HUES48 (cell line): ENCODE measurements around the gene FAM90A1.
"Not testable (repeated sequence)": the region's sequence is repeated elsewhere in the genome, so short reads cannot be mapped to it uniquely, and the experiment has no call there.

ENCODE experiments used
- H3K27ac ChIP-seq: one replicate; pipeline ENCODE4 v1.7.0; 2013; ENCODE audit warnings: low read depth, low read length, inconsistent platforms
- H3K27me3 ChIP-seq: 2 replicates; pipeline ENCODE4 v1.6.1; 2013; ENCODE audit warnings: mild to moderate bottlenecking, low read length; ENCODE audit not compliant: control insufficient read depth, insufficient read depth
- H3K36me3 ChIP-seq: 2 replicates; pipeline ENCODE4 v1.6.1; 2013; ENCODE audit warnings: low read length; ENCODE audit not compliant: control insufficient read depth, insufficient read depth
- H3K4me1 ChIP-seq: 2 replicates; pipeline ENCODE4 v1.6.1; 2013; ENCODE audit warnings: mild to moderate bottlenecking, low read length; ENCODE audit not compliant: control insufficient read depth, insufficient read depth
- H3K4me3 ChIP-seq: 2 replicates; pipeline ENCODE4 v1.5.1; 2013; ENCODE audit warnings: mild to moderate bottlenecking, low read depth, low read length
- H3K9ac ChIP-seq: 2 replicates; pipeline ENCODE4 v1.6.1; 2013; ENCODE audit warnings: mild to moderate bottlenecking, low read depth, low read length, moderate library complexity
- H3K9me3 ChIP-seq: 2 replicates; pipeline ENCODE4 v1.6.1; 2013; ENCODE audit warnings: low read length; ENCODE audit not compliant: control insufficient read depth, insufficient read depth

FAM90A1 gene

DNA sequence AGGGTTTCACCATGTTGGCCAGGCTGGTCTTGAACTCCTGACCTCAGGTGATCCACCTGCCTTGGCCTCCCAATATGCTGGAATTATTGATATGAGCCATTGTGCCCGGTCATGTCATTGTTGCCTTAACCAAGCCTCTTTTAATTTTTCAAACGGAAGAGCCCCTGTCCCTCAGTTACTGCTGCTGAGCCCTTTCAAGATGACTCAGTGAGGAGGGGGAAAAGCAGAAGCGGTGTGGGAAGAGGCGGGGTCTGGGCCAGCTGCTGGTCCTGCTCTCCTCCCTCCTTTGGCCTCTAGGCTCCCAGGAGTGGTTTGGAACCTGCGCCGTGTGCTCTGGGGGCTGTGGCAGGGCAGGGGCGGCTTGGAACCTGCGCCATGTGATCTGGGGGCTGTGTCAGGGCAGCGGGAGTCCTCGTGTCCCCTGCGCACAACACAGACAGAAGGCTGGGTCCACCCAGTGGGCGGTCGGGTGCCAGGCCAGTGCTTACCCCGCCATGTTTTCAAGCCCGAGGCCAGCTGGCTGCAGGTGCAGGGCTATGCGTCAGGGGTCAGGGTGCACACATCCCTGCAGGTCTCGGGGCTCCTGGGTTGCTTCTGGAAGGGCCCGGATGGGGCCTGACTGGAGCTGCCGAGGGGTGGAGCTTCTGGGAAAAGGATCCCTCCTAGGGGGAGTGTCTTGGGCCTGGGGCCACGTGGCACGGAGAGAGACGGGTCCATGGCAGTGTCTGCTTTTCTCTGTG is at the start of gene FAM90A1:
TSS of gene FAM90A1 (minus strand) at position 627 of the 740 bp plus-strand sequence. CDS start 2,786 bp downstream, outside the sequence.
- H3K9me3 ChIP-seq, H3K36me3 ChIP-seq, H3K27ac ChIP-seq, H3K27me3 ChIP-seq, H3K4me3 ChIP-seq, H3K9ac ChIP-seq, H3K4me1 ChIP-seq: not testable (repeated sequence)

DNA sequence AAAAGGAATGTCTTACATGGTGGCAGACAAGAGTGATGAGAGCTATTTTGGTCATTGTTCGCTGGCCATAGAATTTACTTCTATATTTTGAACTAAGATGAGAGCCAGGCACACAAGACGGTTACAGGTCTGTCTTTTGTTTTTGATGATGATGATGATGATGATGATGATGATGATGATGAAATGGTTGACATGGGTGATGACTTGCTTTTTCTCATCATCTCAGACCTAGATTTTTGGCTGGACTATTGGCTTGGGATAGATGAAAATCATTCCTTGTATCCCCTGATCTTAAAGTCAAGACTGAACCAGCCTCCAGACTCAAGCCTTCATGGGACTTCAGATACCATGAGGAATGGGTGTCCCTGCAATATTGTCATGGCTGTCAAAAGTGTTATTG is 49.0 kb upstream of the FAM90A1 start:
- H3K9ac ChIP-seq, H3K36me3 ChIP-seq, H3K4me3 ChIP-seq, H3K4me1 ChIP-seq, H3K9me3 ChIP-seq, H3K27ac ChIP-seq, H3K27me3 ChIP-seq: not testable (repeated sequence)

DNA sequence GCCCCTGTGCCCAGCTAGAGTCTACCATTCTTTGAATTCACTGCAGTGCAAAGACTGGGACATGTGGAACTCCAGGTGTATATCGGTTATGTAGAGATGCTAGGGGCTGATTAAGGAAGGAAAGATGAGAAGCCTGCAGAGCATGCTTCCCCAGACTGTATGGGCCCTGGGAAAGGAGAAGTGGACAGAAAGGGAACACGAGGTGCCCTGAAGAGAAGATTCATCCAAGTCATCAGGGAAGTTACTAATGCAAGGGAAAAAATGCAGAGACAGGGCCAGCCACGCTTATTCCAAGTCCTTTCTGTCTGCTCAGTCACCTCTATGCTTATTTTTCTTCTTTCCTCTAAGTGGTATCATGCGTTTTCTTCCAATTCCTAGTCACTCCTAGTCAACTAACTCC is 39.3 kb upstream of the FAM90A1 start:
- H3K4me1 ChIP-seq = not testable (repeated sequence)

DNA sequence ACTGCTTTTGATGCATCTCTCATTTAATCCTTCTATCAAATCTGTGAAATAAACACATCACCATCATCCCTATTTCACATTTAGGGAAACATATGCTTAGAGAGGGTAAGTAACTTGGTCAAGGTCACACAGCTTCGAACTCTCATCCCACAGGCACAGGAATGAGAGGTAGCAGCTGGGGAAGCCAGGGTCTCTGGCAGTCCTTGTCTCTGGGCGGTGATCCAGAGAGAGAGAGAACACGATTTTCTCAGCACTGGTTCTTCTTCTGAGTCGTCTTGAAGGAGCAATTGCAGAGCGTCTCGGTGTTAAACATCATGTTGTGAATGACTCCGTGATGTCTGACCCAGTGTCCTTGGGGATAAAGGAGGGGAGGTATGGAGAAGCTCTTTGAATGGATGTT is 36.8 kb upstream of the FAM90A1 start:
- not testable (repeated sequence) for H3K36me3 ChIP-seq, H3K9ac ChIP-seq, H3K4me1 ChIP-seq, H3K27me3 ChIP-seq, H3K27ac ChIP-seq, H3K9me3 ChIP-seq, H3K4me3 ChIP-seq

More for the DNA sequence above, 39.3 kb upstream of the FAM90A1 start:
- H3K27me3 ChIP-seq, H3K9ac ChIP-seq, H3K4me3 ChIP-seq, H3K27ac ChIP-seq, H3K9me3 ChIP-seq, H3K36me3 ChIP-seq: not testable (repeated sequence)

DNA sequence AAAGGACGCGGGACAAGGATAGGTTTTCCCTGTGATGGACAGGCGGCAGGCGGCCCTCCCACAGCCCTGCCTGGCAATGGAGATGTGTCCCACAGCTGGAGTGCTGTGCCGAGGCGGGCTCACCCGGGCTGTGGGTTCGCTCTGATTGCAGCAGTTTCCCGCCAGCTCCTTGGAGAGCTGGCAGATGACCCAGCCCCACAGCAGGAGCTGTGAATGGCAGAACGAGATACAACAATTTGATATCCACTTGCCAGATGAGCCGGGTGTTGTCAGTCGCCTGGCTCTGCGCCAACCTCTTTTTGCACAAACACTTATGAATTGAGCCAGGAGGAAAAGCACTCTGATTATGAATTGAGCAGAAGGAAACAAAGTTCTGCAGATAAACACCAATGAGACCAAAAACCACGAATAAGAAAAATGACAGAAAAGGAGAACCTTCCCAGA is 33.7 kb upstream of the FAM90A1 start:
- H3K4me1 ChIP-seq, H3K9ac ChIP-seq, H3K4me3 ChIP-seq, H3K27ac ChIP-seq, H3K27me3 ChIP-seq, H3K9me3 ChIP-seq, H3K36me3 ChIP-seq: not testable (repeated sequence)

GRCh38 chr12:8256356-8256755 is 28.9 kb upstream of the FAM90A1 start:
- H3K36me3 ChIP-seq, H3K9ac ChIP-seq, H3K4me3 ChIP-seq, H3K9me3 ChIP-seq, H3K4me1 ChIP-seq, H3K27me3 ChIP-seq, H3K27ac ChIP-seq: not testable (repeated sequence)

GRCh38 chr12:8254705-8255104 is 27.3 kb upstream of the FAM90A1 start:
- not testable (repeated sequence) for H3K27me3 ChIP-seq, H3K36me3 ChIP-seq, H3K9ac ChIP-seq, H3K4me3 ChIP-seq, H3K9me3 ChIP-seq, H3K27ac ChIP-seq, H3K4me1 ChIP-seq

- not testable (repeated sequence) for H3K9ac ChIP-seq, H3K4me3 ChIP-seq, H3K27ac ChIP-seq, H3K9me3 ChIP-seq, H3K4me1 ChIP-seq, H3K36me3 ChIP-seq, H3K27me3 ChIP-seq
Measured at GRCh38 chr12:8252056-8252818, 24.8 kb upstream of the FAM90A1 start.

DNA sequence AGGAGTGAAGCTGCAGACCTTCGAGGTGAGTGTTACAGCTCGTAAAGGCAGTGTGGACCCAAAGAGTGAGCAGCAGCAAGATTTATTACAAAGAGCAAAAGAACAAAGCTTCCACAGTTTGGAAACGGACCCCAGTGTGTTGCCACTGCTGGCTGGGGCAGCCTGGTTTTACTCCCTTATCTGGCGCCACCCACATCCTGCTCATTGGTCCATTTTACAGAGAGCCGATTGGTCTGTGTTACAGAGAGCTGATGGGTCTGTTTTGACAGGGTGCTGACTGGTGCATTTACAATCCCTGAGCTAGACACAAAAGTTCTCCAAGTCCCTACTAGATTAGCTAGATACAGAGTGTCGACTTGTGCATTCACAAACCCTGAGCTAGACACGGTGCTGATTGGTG is 24.2 kb upstream of the FAM90A1 start:
- H3K4me3 ChIP-seq, H3K27ac ChIP-seq, H3K36me3 ChIP-seq, H3K27me3 ChIP-seq, H3K9me3 ChIP-seq, H3K9ac ChIP-seq, H3K4me1 ChIP-seq: not testable (repeated sequence)

GRCh38 chr12:8246941-8247535 is 19.6 kb upstream of the FAM90A1 start:
- not testable (repeated sequence) for H3K9ac ChIP-seq, H3K36me3 ChIP-seq, H3K9me3 ChIP-seq, H3K27me3 ChIP-seq, H3K4me3 ChIP-seq, H3K4me1 ChIP-seq
- H3K27ac ChIP-seq = peak overlapping the region; percentile 33

DNA sequence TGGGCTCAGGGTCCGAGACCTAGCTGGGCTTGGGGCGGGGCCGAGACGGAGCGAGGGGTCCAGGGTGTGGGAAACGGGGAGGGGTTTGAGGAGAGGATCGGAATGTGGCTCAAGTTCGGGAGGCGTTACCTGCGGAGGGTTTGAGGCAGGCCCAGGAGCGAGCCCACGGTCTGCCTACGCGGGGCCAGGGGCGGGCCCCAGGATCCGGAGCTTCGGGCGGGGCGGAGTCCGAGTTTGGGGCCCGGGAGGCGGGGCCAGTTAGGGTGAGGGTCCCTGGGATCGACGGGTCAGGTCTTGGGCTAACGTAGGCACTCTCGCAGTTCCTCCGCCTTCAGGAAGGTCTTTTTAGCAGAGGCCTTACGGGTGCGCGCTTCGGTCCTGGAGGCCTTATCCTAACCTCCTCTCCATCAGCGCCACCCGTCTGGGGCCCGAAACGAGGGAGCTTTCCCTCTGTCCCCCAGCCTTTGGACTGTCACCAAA is 16.3 kb upstream of the FAM90A1 start:
- Histone ChIP-seq H3K27ac (peak overlapping the region; percentile 73), H3K9ac (peak overlapping the region; percentile 56), H3K4me3 (peak overlapping the region; percentile 83)
- not testable (repeated sequence) for H3K36me3 ChIP-seq, H3K9me3 ChIP-seq, H3K4me1 ChIP-seq, H3K27me3 ChIP-seq
